M059J (cell line): Measurements from ENCODE around the gene DCHS1. TPM values are rescaled to one million over a fixed set of nuclear protein-coding genes. Genes with fewer than 3 reads are reported as not detected.

Experiments
- DNase-seq: peaks from one replicate; pipeline ENCODE4 v3.0.0-alpha.2; 2012; ENCODE audit warnings: low read depth
- total RNA-seq: library from RNA; depleted of rRNA; stranded (reverse); fragments of >200 nt; shearing (Covaris generic); gene quantifications from 2 replicates; pipeline ENCODE4 v1.2.3, GENCODE V29; 2014

Gene DCHS1
- total RNA-seq, 1 experiment from 2014 or later, result 8.8 TPM

- no peak for DNase-seq
Measured at GRCh38 chr11:6626971-6627761, 28.4 kb downstream of the DCHS1 start.

- DNase-seq, result no peak
Measured at GRCh38 chr11:6625832-6626420, 29.7 kb downstream of the DCHS1 start.

GRCh38 chr11:6625156-6625831 is 30.3 kb downstream of the DCHS1 start:
- DNase-seq, result no peak

- DNase-seq, result no peak
Measured at GRCh38 chr11:6623391-6624363, 31.9 kb downstream of the DCHS1 start.

GRCh38 chr11:6622261-6623171 is 33.1 kb downstream of the DCHS1 start:
- DNase-seq, result no peak

GRCh38 chr11:6621711-6622211 is 33.8 kb downstream of the DCHS1 start:
- no peak for DNase-seq

GRCh38 chr11:6620636-6621035 is 35.0 kb downstream of the DCHS1 start:
- DNase-seq, result no peak

- DNase-seq, result peak; percentile 94
Measured at GRCh38 chr11:6619004-6619745, 36.4 kb downstream of the DCHS1 start, which contains the start of gene TPP1. Gene TPP1 (minus strand): TSS chr11:6619422. CDS start chr11:6619400, 22 bp downstream.

- DNase-seq, result peak; percentile 88
Measured at GRCh38 chr11:6618117-6619003, 37.2 kb downstream of the DCHS1 start.

GRCh38 chr11:6617315-6617781 is 38.3 kb downstream of the DCHS1 start:
- DNase-seq, result no peak

- no peak for DNase-seq
Measured at GRCh38 chr11:6616596-6617250, 38.9 kb downstream of the DCHS1 start.

- no peak for DNase-seq
Measured at GRCh38 chr11:6615882-6616585, 39.6 kb downstream of the DCHS1 start.

GRCh38 chr11:6615046-6615445 is 40.6 kb downstream of the DCHS1 start:
- DNase-seq, result no peak

- DNase-seq, result no peak
Measured at GRCh38 chr11:6614446-6614845, 41.2 kb downstream of the DCHS1 start.

- DNase-seq, result no peak
Measured at GRCh38 chr11:6613496-6613895, 42.1 kb downstream of the DCHS1 start.

GRCh38 chr11:6612213-6613041 is 43.2 kb downstream of the DCHS1 start, which contains the start of gene TAF10:
Gene TAF10 (minus strand): TSS chr11:6612216. CDS start chr11:6612189, 27 bp downstream.
- DNase-seq, result peak; percentile 97
